Rectal smooth muscle tissue (tissue), 1 donor: ENCODE data around the gene PIK3R6.

Source experiments
- H3K27ac ChIP-seq: one replicate; pipeline ENCODE4 v1.7.0; 2013; ENCODE audit warnings: low read depth, low read length, inconsistent platforms
- H3K27me3 ChIP-seq: one replicate; pipeline ENCODE4 v1.7.0; 2013; ENCODE audit warnings: low read length; ENCODE audit not compliant: control insufficient read depth, insufficient read depth
- H3K36me3 ChIP-seq: one replicate; pipeline ENCODE4 v1.7.0; 2013; ENCODE audit warnings: low read length; ENCODE audit not compliant: control insufficient read depth, insufficient read depth
- H3K4me1 ChIP-seq: one replicate; pipeline ENCODE4 v1.7.0; 2013; ENCODE audit warnings: low read length; ENCODE audit not compliant: control insufficient read depth, insufficient read depth
- H3K4me3 ChIP-seq: one replicate; pipeline ENCODE4 v1.7.0; 2013; ENCODE audit warnings: low read length
- H3K9ac ChIP-seq: one replicate; pipeline ENCODE4 v1.7.0; 2013; ENCODE audit warnings: low read length

Gene PIK3R6

GRCh38 chr17:8851600-8851999 is 15.9 kb downstream of the PIK3R6 start:
- Histone ChIP-seq H3K4me1 (no peaks in the 10 kb centered on the region), H3K4me3 (no peak overlapping the region), H3K27ac (no peak overlapping the region), H3K36me3 (no peaks in the 10 kb centered on the region), H3K27me3 (no peaks in the 10 kb centered on the region), H3K9ac (no peak overlapping the region)

GRCh38 chr17:8849311-8850041 is 18.0 kb downstream of the PIK3R6 start:
- Histone ChIP-seq H3K36me3 (no peaks in the 10 kb centered on the region), H3K4me3 (no peak overlapping the region), H3K27ac (no peak overlapping the region), H3K9ac (no peak overlapping the region), H3K4me1 (no peaks in the 10 kb centered on the region), H3K27me3 (no peaks in the 10 kb centered on the region)

GRCh38 chr17:8847891-8848290 is 19.6 kb downstream of the PIK3R6 start:
- H3K4me1 ChIP-seq: no peaks in the 10 kb centered on the region
- no peaks in the 10 kb centered on the region for H3K27me3 ChIP-seq
- H3K36me3 ChIP-seq: no peaks in the 10 kb centered on the region
- no peak overlapping the region for H3K27ac ChIP-seq
- no peak overlapping the region for H3K4me3 ChIP-seq
- H3K9ac ChIP-seq: no peak overlapping the region

GRCh38 chr17:8846768-8847211 is 20.7 kb downstream of the PIK3R6 start:
- Histone ChIP-seq H3K4me1 (no peaks in the 10 kb centered on the region), H3K4me3 (no peak overlapping the region), H3K27me3 (no peaks in the 10 kb centered on the region), H3K27ac (no peak overlapping the region), H3K36me3 (no peaks in the 10 kb centered on the region), H3K9ac (no peak overlapping the region)

GRCh38 chr17:8844229-8845218 is 22.9 kb downstream of the PIK3R6 start:
- Histone ChIP-seq H3K36me3 (no peaks in the 10 kb centered on the region), H3K27ac (no peak overlapping the region), H3K4me1 (no peaks in the 10 kb centered on the region), H3K27me3 (no peaks in the 10 kb centered on the region), H3K4me3 (no peak overlapping the region), H3K9ac (no peak overlapping the region)

- Histone ChIP-seq H3K27ac (no peak overlapping the region), H3K4me3 (no peak overlapping the region), H3K4me1 (no peaks in the 10 kb centered on the region), H3K9ac (no peak overlapping the region), H3K27me3 (no peaks in the 10 kb centered on the region), H3K36me3 (no peaks in the 10 kb centered on the region)
These were observed 24.1 kb downstream of the PIK3R6 start for GRCh38 chr17:8843344-8843743.

GRCh38 chr17:8841844-8842243 is 25.6 kb downstream of the PIK3R6 start:
- Histone ChIP-seq H3K4me1 (no peaks in the 10 kb centered on the region), H3K27ac (no peak overlapping the region), H3K4me3 (no peak overlapping the region), H3K9ac (no peak overlapping the region), H3K36me3 (no peaks in the 10 kb centered on the region), H3K27me3 (no peaks in the 10 kb centered on the region)

- H3K36me3 ChIP-seq: no peaks in the 10 kb centered on the region
- H3K27ac ChIP-seq: no peak overlapping the region
- no peaks in the 10 kb centered on the region for H3K4me1 ChIP-seq
- no peak overlapping the region for H3K4me3 ChIP-seq
- no peak overlapping the region for H3K9ac ChIP-seq
- H3K27me3 ChIP-seq: no peaks in the 10 kb centered on the region
These were observed 28.0 kb downstream of the PIK3R6 start for GRCh38 chr17:8839410-8839935.

- H3K36me3 ChIP-seq: no peaks in the 10 kb centered on the region
- H3K4me3 ChIP-seq: no peak overlapping the region
- H3K9ac ChIP-seq: no peak overlapping the region
- no peaks in the 10 kb centered on the region for H3K4me1 ChIP-seq
- H3K27me3 ChIP-seq: no peaks in the 10 kb centered on the region
- H3K27ac ChIP-seq: no peak overlapping the region
These were observed 28.9 kb downstream of the PIK3R6 start for GRCh38 chr17:8838551-8839095.

GRCh38 chr17:8837563-8838075 is 29.9 kb downstream of the PIK3R6 start:
- no peaks in the 10 kb centered on the region for H3K27me3 ChIP-seq
- no peak overlapping the region for H3K4me3 ChIP-seq
- no peaks in the 10 kb centered on the region for H3K4me1 ChIP-seq
- H3K27ac ChIP-seq: no peak overlapping the region
- no peaks in the 10 kb centered on the region for H3K36me3 ChIP-seq
- no peak overlapping the region for H3K9ac ChIP-seq

- Histone ChIP-seq H3K4me1 (no peaks in the 10 kb centered on the region), H3K27ac (no peak overlapping the region), H3K4me3 (no peak overlapping the region), H3K27me3 (no peaks in the 10 kb centered on the region), H3K36me3 (no peaks in the 10 kb centered on the region), H3K9ac (no peak overlapping the region)
These were observed 30.5 kb downstream of the PIK3R6 start for GRCh38 chr17:8836821-8837562.
